Measurements from ENCODE around the gene CYFIP2. TPM values are rescaled to one million over a fixed set of nuclear protein-coding genes. Genes with fewer than 3 reads are reported as not detected.

Gene CYFIP2
- total RNA-seq, 1 experiment from 2014 or later = 4.4 TPM

DNA sequence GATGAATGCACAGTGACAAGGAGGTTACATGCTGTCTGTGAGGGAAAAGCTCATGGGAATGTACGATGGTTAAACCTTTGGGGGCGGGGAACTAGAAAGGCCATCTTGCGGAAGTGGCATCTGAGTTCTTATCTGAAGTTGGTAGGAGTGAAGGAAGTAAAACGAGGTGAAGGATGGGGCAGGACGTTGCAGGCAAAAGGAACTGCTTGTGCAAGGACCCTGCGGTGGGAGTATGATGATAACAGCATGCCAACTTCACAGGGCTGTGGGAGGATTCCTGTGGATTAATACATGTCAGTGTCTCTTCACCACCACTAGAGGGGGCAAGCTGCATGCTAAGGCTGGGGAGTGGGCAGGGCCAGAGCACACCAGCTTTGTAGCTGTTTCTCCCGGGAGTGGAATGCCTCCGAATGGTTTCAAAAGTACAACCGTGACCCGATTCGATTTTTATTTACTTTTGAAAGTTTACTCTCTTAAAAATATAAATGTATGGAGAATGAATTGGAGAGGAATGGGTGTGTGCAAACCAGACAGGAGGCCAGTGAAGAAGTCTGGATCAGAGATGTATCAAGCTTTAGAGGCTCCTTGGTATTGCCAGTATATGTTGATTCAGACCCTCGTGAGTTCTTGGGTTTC is 62.5 kb downstream of the CYFIP2 start:
- DNase-seq = peak; percentile 74
- H3K9me3 ChIP-seq = no peaks in the 10 kb centered on the region
- H3K36me3 ChIP-seq = no peaks in the 10 kb centered on the region
- H3K27me3 ChIP-seq = peaks cover 2% of the 10 kb centered on the region; the same call in 1 of the 2 replicates
- peak overlapping the region; percentile 29 for H3K4me3 ChIP-seq

DNA sequence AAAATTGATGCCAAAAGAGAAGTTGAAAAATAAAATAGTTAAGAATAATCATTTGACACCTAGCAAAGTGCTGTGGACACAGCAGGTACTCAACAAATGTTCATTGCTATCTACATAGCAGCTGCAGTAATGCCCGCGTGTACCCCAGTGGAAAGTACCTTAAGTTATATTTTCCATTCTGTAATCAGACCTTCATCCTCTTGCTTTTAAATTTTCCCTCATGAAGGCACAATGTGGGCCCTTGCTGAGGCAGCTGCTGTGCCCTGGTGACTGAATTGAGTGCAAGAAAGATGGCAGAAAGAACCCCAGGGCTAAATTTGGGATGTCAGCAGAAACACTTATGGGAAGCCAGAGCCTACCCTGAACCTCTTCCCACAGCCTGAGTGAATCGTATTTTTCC is 65.9 kb downstream of the CYFIP2 start:
- no peak for DNase-seq
- Histone ChIP-seq H3K4me3 (no peak overlapping the region), H3K36me3 (no peaks in the 10 kb centered on the region), H3K9me3 (no peaks in the 10 kb centered on the region), H3K27me3 (peaks cover 2% of the 10 kb centered on the region; the same call in 1 of the 2 replicates)

DNA sequence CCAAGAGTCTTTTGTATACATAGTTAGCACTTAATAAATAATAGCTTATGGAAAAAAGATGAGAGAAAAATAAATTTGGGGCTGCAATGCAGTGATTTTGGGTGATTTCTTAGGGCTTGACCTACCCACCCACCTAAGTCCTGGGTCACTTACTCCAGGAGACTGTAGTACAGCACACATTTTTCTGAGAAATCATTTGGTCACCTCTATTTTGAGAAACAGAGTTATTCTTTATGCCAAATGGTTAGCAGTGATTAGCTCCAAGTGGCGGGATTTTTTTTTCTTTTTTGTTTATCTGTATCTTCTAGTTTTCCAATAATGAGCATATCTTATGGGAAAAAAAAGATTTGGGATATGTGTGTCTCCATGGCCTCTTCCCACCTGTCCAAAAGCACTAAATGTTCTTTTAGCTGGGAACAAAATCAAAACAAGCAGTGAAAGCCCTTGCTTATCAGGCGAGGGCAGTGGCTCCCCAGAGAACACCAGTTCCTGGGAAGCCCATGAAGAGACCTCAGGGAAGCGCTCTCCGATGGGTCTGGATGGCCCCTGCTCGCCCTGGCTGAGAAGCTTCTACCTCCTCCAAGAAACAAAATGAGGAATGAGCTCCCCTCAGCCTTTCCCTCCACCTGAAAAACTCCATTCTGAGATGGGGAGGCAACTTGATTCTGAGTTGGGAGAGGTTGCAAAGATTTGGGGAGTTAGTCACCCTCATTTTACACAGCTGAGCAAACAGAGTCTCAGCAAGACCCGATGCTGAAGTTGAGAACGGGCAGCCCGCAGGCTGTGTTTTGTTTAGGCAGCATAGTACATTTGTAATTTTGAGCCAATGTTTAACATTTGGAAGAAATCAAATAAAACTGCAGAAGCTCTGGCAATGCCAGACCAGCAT is 69.9 kb downstream of the CYFIP2 start:
- H3K27me3 ChIP-seq = no peaks in the 10 kb centered on the region
- peak; percentile 38 for DNase-seq
- peaks cover 6% of the 10 kb centered on the region for H3K9me3 ChIP-seq
- H3K4me3 ChIP-seq = no peak overlapping the region
- H3K36me3 ChIP-seq = no peaks in the 10 kb centered on the region

DNA sequence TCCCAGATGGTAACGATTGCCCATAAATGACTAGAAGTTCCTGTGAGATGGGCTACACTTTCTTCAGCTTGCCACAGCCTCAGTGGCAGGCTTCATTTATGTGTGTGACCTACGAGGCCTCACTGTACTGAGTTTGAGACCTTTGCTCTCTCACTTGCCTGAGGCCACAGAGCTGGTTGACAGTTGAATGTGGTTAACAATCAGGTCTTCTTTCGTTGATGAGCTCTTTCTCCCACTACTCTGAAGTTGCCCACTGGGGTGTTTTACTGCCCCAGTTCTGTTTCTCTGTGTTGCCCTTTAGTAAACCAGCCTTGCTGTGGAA is 70.5 kb downstream of the CYFIP2 start:
- peaks cover 9% of the 10 kb centered on the region for H3K9me3 ChIP-seq
- no peaks in the 10 kb centered on the region for H3K27me3 ChIP-seq
- DNase-seq = no peak
- H3K36me3 ChIP-seq = no peaks in the 10 kb centered on the region
- H3K4me3 ChIP-seq = no peak overlapping the region

DNA sequence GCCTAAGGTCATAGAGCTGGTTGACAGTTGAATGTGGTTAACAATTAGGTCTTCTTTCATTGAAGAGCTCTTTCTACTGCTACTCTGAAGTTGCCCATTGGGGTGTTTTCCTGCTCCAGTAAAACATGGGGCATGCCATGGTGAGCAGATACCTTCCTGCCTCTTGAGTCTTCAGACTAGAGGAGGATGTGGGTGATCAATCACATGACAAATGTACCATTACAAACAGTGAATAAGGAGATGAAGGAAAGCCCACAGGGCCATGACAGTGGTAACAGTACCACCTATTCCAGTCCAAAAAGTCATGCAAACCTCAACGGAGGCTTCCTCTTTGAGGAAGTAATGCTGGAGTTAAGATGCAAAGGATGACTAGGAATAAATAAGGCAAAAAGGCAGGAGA is 73.5 kb downstream of the CYFIP2 start:
- H3K27me3 ChIP-seq = no peaks in the 10 kb centered on the region
- DNase-seq = no peak
- H3K36me3 ChIP-seq = no peaks in the 10 kb centered on the region
- no peak overlapping the region for H3K4me3 ChIP-seq
- peaks cover 9% of the 10 kb centered on the region for H3K9me3 ChIP-seq

DNA sequence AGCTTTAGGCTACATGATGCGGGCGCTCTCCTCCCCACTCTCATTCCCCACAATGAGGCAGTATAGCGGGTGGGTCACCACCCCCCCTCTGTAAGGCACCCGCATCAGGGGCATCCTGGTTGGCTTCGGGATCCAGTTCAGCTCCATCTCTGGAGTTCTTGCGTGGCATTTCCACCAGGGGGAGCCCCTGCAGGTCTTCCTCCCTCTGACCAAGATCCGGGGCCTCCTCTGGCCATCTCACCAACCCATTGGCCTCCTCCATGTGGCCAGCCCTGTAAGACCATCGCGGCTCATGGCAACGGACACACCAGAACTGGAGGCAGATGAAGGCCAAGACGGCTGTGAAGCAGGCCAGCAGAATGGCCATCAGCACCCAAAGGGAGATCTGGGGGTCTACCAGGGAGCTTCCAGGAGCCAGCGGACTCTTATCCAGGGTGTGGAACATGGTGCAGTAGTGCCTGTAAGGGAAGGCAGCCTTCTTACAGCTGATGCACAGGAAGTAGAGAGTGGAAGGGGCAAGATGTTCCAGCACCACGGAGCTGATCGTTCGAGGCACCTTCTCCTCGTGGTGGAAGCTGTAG is 77.0 kb downstream of the CYFIP2 start:
- no peaks in the 10 kb centered on the region for H3K36me3 ChIP-seq
- H3K9me3 ChIP-seq = peaks cover 9% of the 10 kb centered on the region
- H3K4me3 ChIP-seq = no peak overlapping the region
- peaks cover 3% of the 10 kb centered on the region; the same call in 1 of the 2 replicates for H3K27me3 ChIP-seq
- peak; percentile 52 for DNase-seq

DNA sequence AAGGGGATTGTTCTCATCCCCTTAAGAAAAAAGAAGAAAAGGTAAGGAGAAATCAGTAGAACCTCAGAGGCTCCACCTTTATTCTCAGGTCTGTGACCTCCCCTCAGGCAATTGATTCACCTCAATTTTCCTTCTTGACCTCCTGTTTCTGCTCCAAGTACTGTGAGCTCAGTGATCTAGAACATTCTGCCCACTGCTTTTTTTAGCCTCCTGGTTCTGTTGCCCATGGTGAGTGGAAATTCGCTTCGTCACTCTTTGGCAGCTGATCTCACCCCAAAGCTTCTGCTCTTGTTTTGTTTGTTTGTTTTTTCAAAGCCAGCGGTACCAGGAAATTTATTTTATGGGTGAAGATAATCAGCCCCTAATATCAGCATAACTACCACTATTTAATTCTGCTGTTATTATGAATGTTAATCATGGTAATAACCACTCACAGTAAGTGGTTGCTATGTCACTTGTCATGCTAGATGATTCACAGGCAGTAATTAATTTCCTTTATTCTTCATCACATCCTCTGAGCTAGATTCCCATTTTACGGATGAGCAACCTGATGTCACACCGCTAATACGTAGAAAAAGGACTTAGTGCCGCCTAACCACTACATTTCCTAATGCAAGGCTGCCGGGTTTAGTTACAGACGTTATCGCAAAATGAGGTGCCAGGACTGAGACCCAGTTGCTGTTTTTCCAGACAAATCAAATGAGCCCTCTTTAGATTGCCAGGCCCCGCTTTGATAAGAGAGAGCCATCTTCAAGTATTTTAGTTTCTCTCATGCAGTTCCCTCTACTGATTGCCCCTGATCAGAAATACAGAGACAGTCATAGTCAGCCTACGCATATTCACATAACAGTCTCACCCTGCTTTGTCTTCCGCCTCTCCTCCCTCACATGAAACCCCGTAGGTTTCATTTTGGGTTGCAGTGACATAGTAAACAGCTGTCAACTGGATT is 78.2 kb downstream of the CYFIP2 start:
- peaks cover 3% of the 10 kb centered on the region; the same call in 1 of the 2 replicates for H3K27me3 ChIP-seq

DNA sequence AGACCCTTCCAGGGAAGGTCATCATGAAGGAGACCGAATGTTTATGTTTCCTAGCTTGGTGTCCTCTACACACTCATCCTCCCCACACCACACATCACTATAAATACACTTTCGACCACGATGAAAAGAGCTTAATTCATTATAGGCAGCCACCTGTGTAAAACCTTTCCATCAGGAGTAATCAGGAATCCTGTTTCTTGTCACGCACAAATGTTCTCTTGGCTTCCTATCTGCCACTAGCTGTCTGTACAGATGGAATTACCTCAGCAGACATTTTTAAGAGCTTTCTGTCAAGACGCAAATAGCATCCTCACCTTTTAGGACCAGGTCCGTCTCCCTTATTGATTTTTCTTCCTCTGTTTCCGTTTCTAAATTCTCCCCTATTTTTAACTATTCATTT is 79.1 kb downstream of the CYFIP2 start:
- H3K9me3 ChIP-seq = peaks cover 9% of the 10 kb centered on the region
- H3K27me3 ChIP-seq = peaks cover 5% of the 10 kb centered on the region; the same call in 1 of the 2 replicates
- DNase-seq = no peak
- no peaks in the 10 kb centered on the region for H3K36me3 ChIP-seq
- no peak overlapping the region for H3K4me3 ChIP-seq

More for the DNA sequence above, 78.2 kb downstream of the CYFIP2 start:
- H3K36me3 ChIP-seq = no peaks in the 10 kb centered on the region
- H3K9me3 ChIP-seq = peaks cover 9% of the 10 kb centered on the region
- H3K4me3 ChIP-seq = no peak overlapping the region
- no peak for DNase-seq

DNA sequence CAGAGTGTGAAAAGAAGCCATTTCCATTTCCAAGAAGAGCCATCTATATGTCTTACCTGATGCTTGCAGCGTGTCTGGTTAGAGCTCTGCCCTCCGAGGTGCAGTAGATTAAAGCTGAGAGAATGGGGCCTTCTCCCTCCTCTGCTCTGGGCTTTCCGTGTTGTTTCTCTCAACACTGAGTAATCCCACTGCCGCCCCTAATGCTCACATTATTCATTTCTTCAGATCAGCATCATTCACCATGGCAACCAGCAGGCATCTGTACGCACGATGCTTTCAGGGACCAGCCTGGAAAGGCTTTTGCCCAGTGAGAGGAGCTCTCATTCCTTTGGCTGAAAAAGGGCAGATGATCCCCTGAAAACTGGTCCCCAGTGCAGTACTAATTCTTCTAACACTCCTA is 79.6 kb downstream of the CYFIP2 start:
- Histone ChIP-seq H3K27me3 (peaks cover 5% of the 10 kb centered on the region; the same call in 1 of the 2 replicates), H3K4me3 (no peak overlapping the region), H3K9me3 (peaks cover 6% of the 10 kb centered on the region), H3K36me3 (no peaks in the 10 kb centered on the region)
- DNase-seq = no peak

DNA sequence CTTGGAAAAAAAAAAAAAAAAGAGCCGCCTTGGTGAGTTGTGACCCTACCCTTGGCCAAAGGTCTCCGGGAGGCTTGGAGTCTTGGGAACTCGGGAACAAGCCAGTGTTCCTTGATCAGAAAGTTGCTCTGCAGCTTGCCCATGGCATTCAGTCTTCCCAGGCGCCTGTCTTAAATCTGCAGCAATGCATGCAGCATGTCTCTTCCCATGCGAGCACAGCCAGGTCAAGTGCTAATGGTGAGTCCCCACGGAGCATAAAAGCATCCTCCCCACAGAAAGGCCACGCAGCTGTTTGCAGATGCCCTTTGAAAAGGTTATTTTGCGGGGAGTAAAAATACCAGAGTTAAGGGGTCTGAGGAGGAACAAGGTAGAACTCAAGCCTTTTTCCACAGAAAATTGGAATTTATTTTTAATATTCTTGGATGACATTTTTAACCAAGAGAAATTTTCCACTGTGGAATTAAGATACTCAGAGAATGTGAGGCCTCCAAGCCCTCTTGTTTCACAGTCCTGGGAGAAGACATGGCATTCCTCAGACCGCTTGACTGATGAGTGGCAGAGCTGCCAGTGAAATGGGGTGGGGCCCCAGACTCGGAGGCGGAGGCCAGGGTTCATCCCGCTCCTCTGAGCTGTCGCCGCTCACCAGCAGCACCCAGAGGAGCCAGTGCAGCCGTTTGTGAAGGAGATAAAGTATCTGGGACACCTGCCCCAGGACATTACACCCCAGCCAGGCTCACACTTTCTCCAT is 81.6 kb downstream of the CYFIP2 start:
- no peaks in the 10 kb centered on the region for H3K36me3 ChIP-seq
- no peak overlapping the region for H3K4me3 ChIP-seq
- DNase-seq = no peak
- peaks cover 5% of the 10 kb centered on the region; the same call in 1 of the 2 replicates for H3K27me3 ChIP-seq
- no peaks in the 10 kb centered on the region for H3K9me3 ChIP-seq

DNA sequence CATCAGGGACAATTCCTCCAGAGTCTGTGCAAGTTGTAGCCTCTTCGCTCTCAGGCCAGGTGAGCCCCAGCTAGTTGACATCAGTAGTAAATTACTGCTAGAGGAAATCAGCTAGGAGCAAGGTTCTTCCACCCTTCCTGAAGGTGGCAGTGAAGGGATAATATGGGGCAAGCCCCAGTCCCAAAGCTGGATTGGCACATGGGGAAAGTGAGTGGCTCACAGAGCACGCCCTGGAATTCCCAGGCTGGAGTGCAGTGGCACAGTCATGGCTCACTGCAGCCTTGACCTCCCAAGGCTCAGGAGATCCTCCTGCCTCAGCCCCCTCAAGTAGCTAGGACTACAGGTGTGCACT is 82.1 kb downstream of the CYFIP2 start:
- DNase-seq = no peak
- no peak overlapping the region for H3K4me3 ChIP-seq

DNA sequence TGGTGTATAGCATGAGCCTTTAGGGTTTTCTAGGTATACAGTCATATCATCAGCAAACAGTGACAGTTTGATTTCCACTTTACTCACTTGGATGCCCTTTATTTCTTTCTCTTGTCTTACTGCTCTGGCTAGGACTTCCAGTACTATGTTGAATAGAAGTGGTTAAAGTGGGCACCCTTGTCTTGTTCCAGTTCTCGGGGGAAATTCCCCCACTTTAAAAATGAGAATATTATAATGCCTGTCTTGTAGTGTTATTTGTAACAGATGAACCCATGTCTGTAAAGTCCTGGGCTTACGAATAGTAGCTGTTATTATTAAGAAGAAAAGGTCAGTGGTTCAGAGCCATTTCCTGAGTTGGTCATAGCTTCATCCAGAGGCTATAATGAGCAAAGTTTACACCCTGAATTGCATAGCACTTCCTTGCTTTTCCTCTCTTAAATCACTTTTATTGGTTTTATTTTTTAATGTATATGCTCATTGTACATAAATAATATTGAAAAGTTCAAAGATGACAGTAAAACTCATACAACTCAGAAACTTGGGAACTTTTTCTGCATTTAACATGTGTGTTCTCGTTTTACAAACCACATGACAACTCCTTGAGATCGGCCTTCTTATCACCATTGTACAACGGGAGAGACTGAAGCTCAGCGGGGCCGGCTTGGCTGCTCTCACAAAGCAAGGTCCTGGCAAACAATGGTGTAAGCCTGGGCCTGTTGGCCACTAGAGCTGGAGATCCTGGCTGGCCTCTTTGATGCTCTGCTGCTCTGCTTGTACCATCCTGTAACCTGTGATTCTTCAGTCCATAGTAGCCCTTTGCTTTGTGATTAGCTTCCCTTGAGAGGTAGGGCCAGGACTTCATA is 85.2 kb downstream of the CYFIP2 start:
- no peak for DNase-seq
- no peaks in the 10 kb centered on the region for H3K36me3 ChIP-seq
- H3K27me3 ChIP-seq = peaks cover 5% of the 10 kb centered on the region; the same call in 1 of the 2 replicates

More for the DNA sequence above, 82.1 kb downstream of the CYFIP2 start:
- H3K36me3 ChIP-seq = no peaks in the 10 kb centered on the region
- H3K9me3 ChIP-seq = no peaks in the 10 kb centered on the region
- H3K27me3 ChIP-seq = peaks cover 5% of the 10 kb centered on the region; the same call in 1 of the 2 replicates

DNA sequence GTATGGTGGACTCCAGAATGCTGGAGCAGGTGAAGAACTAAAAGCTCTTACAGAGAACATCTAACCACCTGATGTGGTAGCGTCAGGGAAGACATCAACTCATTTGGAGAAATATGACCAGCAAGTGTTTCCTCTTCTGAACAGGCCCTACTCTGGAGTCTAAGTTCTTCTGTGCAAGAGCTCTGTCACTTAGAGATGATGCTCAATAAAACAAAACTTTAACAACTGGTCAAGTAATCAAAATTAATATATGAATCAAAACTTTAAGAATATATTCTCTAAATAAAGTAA is 85.8 kb downstream of the CYFIP2 start:
- Histone ChIP-seq H3K4me3 (no peak overlapping the region), H3K9me3 (no peaks in the 10 kb centered on the region), H3K36me3 (no peaks in the 10 kb centered on the region), H3K27me3 (peaks cover 3% of the 10 kb centered on the region; the same call in 1 of the 2 replicates)
- no peak for DNase-seq

More for the DNA sequence above, 85.2 kb downstream of the CYFIP2 start:
- no peak overlapping the region for H3K4me3 ChIP-seq
- H3K9me3 ChIP-seq = no peaks in the 10 kb centered on the region

DNA sequence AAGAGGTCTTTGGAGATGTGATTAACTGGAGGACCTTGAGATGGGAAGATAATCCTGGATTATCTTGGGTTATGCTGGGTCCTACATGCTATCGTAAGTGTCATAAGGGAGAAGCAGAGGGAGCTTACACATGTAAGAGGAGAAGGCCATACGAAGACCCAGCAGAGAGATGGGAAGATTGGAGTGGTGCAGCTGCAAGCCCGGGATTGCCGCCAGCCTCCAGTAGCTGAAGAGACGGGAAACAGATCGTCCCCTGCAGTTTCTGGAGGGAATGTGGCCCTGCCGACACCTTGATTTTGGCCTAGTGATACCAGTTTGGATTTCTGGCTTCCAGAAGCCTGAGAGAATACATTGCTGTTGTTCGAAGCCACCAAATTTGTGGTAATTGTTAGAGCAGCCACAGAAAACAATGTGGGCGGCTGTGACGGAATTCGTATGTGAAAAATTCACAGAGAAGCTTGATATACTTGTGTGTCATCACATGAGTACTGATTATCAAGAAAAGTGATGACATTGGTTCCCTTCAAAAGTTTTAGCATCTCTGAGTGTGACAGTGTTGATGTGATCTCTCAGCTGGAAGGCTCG is 86.9 kb downstream of the CYFIP2 start:
- H3K9me3 ChIP-seq = no peaks in the 10 kb centered on the region
- no peak for DNase-seq
- H3K36me3 ChIP-seq = no peaks in the 10 kb centered on the region
- H3K27me3 ChIP-seq = peaks cover 3% of the 10 kb centered on the region; the same call in 1 of the 2 replicates
- H3K4me3 ChIP-seq = no peak overlapping the region

DNA sequence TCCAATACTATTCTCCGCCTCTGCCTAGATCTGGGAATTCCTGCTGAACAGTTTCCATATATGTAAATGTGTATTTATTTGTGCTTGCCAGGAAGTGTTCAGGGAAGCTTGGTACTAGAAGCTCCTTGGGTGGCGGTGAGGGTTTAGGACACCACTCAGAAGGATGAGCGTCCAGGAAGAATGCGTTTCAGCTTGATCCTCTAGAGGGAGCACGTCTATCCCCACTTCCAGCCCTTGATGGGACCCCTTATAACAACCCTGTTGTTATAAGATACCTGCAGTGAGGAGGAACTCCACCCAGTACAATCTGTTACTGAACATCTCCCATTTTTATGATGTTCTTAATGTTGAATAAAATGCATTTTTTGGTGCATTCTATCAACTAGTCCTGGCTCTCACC is 88.9 kb downstream of the CYFIP2 start:
- Histone ChIP-seq H3K27me3 (peaks cover under 1% of the 10 kb centered on the region; the same call in 1 of the 2 replicates), H3K4me3 (no peak overlapping the region), H3K36me3 (no peaks in the 10 kb centered on the region), H3K9me3 (no peaks in the 10 kb centered on the region)
- no peak for DNase-seq
